ENCODE measurements around the gene FOXA2. TPM values are rescaled to one million over a fixed set of nuclear protein-coding genes. Genes with fewer than 3 reads are reported as not detected.
A peak's percentile ranks its signal among the peaks of the same experiment; 100 is the strongest.

Gene FOXA2
- total and polyA plus RNA-seq, 2 of the 13 experiments (the other 11 are each of a cell fraction or from before 2014, with no cell fraction given), result 8.8 to 12.2 TPM

- TF ChIP-seq PITX1 (CRISPR knock-in tag; IDR thresholded peaks at IDR 0.05), result peak; percentile 98
- peak; percentile 80 for TF ChIP-seq ZC3H13 (CRISPR knock-in tag; IDR thresholded peaks at IDR 0.05)
- no peak for TF ChIP-seq TBX3 (IDR thresholded peaks at IDR 0.05; ENCODE audit: borderline replicate concordance)
- peak; percentile 98 for TF ChIP-seq ZNF510 (CRISPR knock-in tag; IDR thresholded peaks at IDR 0.05; ENCODE audit: low read depth)
- TF ChIP-seq TEF (CRISPR knock-in tag; IDR thresholded peaks at IDR 0.05), result peak; percentile 90
- no peak for TF ChIP-seq ZNF234 (CRISPR knock-in tag; conservative IDR thresholded peaks at IDR 0.05)
- TF ChIP-seq GTF2F1 (IDR thresholded peaks at IDR 0.05; ENCODE audit: low read length), result no peak
- TF ChIP-seq ZNF124 (CRISPR knock-in tag; IDR thresholded peaks at IDR 0.05), result peak; percentile 92; the same call in 1 of the 2 replicates
- peak; percentile 84 for TF ChIP-seq ZBTB7A (CRISPR knock-in tag; IDR thresholded peaks at IDR 0.05)
- no peak for TF ChIP-seq ZNF672 (CRISPR knock-in tag; IDR thresholded peaks at IDR 0.05)
- TF ChIP-seq PAWR (CRISPR knock-in tag; IDR thresholded peaks at IDR 0.05; ENCODE audit: borderline replicate concordance), result peak; percentile 99
- TF ChIP-seq ELK4 (CRISPR knock-in tag; IDR thresholded peaks at IDR 0.05; ENCODE audit: borderline replicate concordance), result no peak; the same call in 1 of the 2 replicates
- peak; percentile 39; the same call in 1 of the 2 replicates for TF ChIP-seq RBAK (CRISPR knock-in tag; IDR thresholded peaks at IDR 0.05)
- TF ChIP-seq ZFP36L2 (CRISPR knock-in tag; IDR thresholded peaks at IDR 0.05), result peak; percentile 18; the same call in 1 of the 2 replicates
- peak; percentile 98 for TF ChIP-seq ZNF564 (CRISPR knock-in tag; IDR thresholded peaks at IDR 0.05)
- TF ChIP-seq FOXO1 (CRISPR knock-in tag; IDR thresholded peaks at IDR 0.05), result peak; percentile 94
- TF ChIP-seq SP4 (CRISPR knock-in tag; IDR thresholded peaks at IDR 0.05), result peak; percentile 71
- no peak for TF ChIP-seq ZKSCAN5 (CRISPR knock-in tag; IDR thresholded peaks at IDR 0.05)
- peak; percentile 97 for TF ChIP-seq ZNF710 (CRISPR knock-in tag; IDR thresholded peaks at IDR 0.05; ENCODE audit: borderline replicate concordance)
- TF ChIP-seq ZFP37 (CRISPR knock-in tag; IDR thresholded peaks at IDR 0.05; ENCODE audit: borderline replicate concordance), result peak; percentile 99
- peak; percentile 100 for TF ChIP-seq ZNF230 (CRISPR knock-in tag; IDR thresholded peaks at IDR 0.05)
- TF ChIP-seq ZNF253 (CRISPR knock-in tag; IDR thresholded peaks at IDR 0.05; ENCODE audit: borderline replicate concordance), result peak; percentile 92
- TF ChIP-seq ZZZ3 (CRISPR knock-in tag; IDR thresholded peaks at IDR 0.05; ENCODE audit: borderline replicate concordance), result peak; percentile 98
- peak; percentile 98 for TF ChIP-seq MIXL1 (CRISPR knock-in tag; IDR thresholded peaks at IDR 0.05)
- peak; percentile 99 for TF ChIP-seq AHR (CRISPR knock-in tag; IDR thresholded peaks at IDR 0.05)
- TF ChIP-seq ATRX (CRISPR knock-in tag; IDR thresholded peaks at IDR 0.05; ENCODE audit: borderline replicate concordance), result no peak
- TF ChIP-seq DDIT3 (CRISPR knock-in tag; IDR thresholded peaks at IDR 0.05), result no peak
These were observed 50.3 kb downstream of the FOXA2 start (continued) for GRCh38 chr20:22533823-22534751.
